HEK293 (cell line): ENCODE results near the gene ENO2.
A peak's percentile ranks its signal among the peaks of the same experiment; 100 is the strongest.

Source experiments
- CTCF ChIA-PET: fragments of 350-600 bp; formaldehyde crosslinking; extraction: SDS; loops from one replicate; lab custom pipeline; 2021; ENCODE audit warnings: antibody characterized with exemption; lab: Yijun Ruan, JAX
- POLR2A ChIA-PET: fragments of 300-600 bp; formaldehyde crosslinking; extraction: SDS; loops from one replicate; lab custom pipeline; 2020; ENCODE audit warnings: antibody characterized with exemption, inconsistent platforms; lab: Yijun Ruan, JAX
- H3K27ac ChIP-seq: fragments of 200-500 bp; sonication (Bioruptor generic); 2 replicates; pipeline ENCODE4 v1.5.1; 2014; ENCODE audit warnings: low read depth, low read length, control low read depth, inconsistent platforms; ENCODE audit errors: extremely low read depth
- H3K36me3 ChIP-seq, 2 experiments: fragments of 200-500 bp in 1 of 2; sonication (Bioruptor generic) in 1 of 2; 1 replicate in 1 of 2; 2 replicates in 1 of 2; pipeline ENCODE4 v1.5.1; 2014 to 2017; ENCODE audit warnings: inconsistent platforms in 2 of 2, low read length in 2 of 2; ENCODE audit not compliant: control insufficient read depth in 2 of 2, insufficient read depth in 1 of 2
- H3K4me1 ChIP-seq: fragments of 200-500 bp; sonication (Bioruptor generic); 2 replicates; pipeline ENCODE4 v1.5.1; 2014; ENCODE audit warnings: mild to moderate bottlenecking, low read length, inconsistent platforms; ENCODE audit not compliant: control insufficient read depth, insufficient read depth
- H3K4me3 ChIP-seq: 2 replicates; pipeline ENCODE4 v1.5.1; 2011; ENCODE audit warnings: low read depth, mild to moderate bottlenecking, control low read depth, low read length, moderate library complexity
- H3K9me3 ChIP-seq: fragments of 200-500 bp; sonication (Bioruptor generic); 2 replicates; pipeline ENCODE4 v1.5.1; 2014; ENCODE audit warnings: low read depth, low read length, inconsistent platforms; ENCODE audit not compliant: control insufficient read depth, insufficient read depth
- CTCF ChIP-seq: fragments of 450-650 bp; formaldehyde crosslinking; IDR thresholded peaks from 2 replicates; pipeline ENCODE4 v1.5.1; 2016; ENCODE audit warnings: missing biosample characterization, missing genetic modification characterization
- GFI1B ChIP-seq: fragments of 450-650 bp; formaldehyde crosslinking; IDR thresholded peaks from 2 replicates; pipeline ENCODE4 v1.5.1; 2016; ENCODE audit warnings: missing biosample characterization, missing genetic modification characterization
- GLIS1 ChIP-seq: fragments of 450-650 bp; formaldehyde crosslinking; IDR thresholded peaks from 2 replicates; pipeline ENCODE4 v1.5.1; 2016; ENCODE audit warnings: missing biosample characterization, missing genetic modification characterization
- HIC1 ChIP-seq: fragments of 450-650 bp; formaldehyde crosslinking; IDR thresholded peaks from 2 replicates; pipeline ENCODE4 v1.5.1; 2016; ENCODE audit warnings: missing biosample characterization, missing genetic modification characterization
- HOXA7 ChIP-seq: sonication (generic); formaldehyde crosslinking; IDR thresholded peaks from 2 replicates; pipeline ENCODE4 v1.8.1; 2022; ENCODE audit warnings: missing genetic modification reagents, borderline replicate concordance
- MZF1 ChIP-seq: fragments of 450-650 bp; formaldehyde crosslinking; IDR thresholded peaks from 2 replicates; pipeline ENCODE4 v1.5.1; 2017; ENCODE audit warnings: missing biosample characterization, missing genetic modification characterization, borderline replicate concordance
- PATZ1 ChIP-seq: fragments of 450-650 bp; formaldehyde crosslinking; IDR thresholded peaks from 2 replicates; pipeline ENCODE4 v1.5.1; 2016; ENCODE audit warnings: missing biosample characterization, missing genetic modification characterization
- PBX3 ChIP-seq: sonication (generic); formaldehyde crosslinking; IDR thresholded peaks from 2 replicates; pipeline ENCODE4 v1.8.1; 2022; ENCODE audit warnings: mild to moderate bottlenecking, moderate library complexity, missing genetic modification reagents
- RBAK ChIP-seq: fragments of 450-650 bp; formaldehyde crosslinking; IDR thresholded peaks from 2 replicates; pipeline ENCODE4 v1.5.1; 2016; ENCODE audit warnings: missing biosample characterization, missing genetic modification characterization
- SCRT1 ChIP-seq: fragments of 450-650 bp; formaldehyde crosslinking; IDR thresholded peaks from 2 replicates; pipeline ENCODE4 v1.5.1; 2016; ENCODE audit warnings: missing biosample characterization, missing genetic modification characterization, borderline replicate concordance
- SP2 ChIP-seq: fragments of 450-650 bp; formaldehyde crosslinking; IDR thresholded peaks from 2 replicates; pipeline ENCODE4 v1.5.1; 2016; ENCODE audit warnings: missing biosample characterization, missing genetic modification characterization
- SP7 ChIP-seq: fragments of 450-650 bp; formaldehyde crosslinking; IDR thresholded peaks from 2 replicates; pipeline ENCODE4 v1.5.1; 2016; ENCODE audit warnings: missing biosample characterization, missing genetic modification characterization
- ZBTB7A ChIP-seq: fragments of 450-650 bp; formaldehyde crosslinking; IDR thresholded peaks from 2 replicates; pipeline ENCODE4 v1.5.1; 2016; ENCODE audit warnings: low read depth, missing biosample characterization, missing genetic modification characterization
- ZFHX2 ChIP-seq: fragments of 450-650 bp; formaldehyde crosslinking; conservative IDR thresholded peaks from 2 replicates; pipeline ENCODE4 v1.5.1; 2016; ENCODE audit warnings: missing biosample characterization, missing genetic modification characterization
- ZNF169 ChIP-seq: fragments of 450-650 bp; formaldehyde crosslinking; IDR thresholded peaks from 2 replicates; pipeline ENCODE4 v1.5.1; 2016; ENCODE audit warnings: missing biosample characterization, missing genetic modification characterization
- ZNF26 ChIP-seq: fragments of 450-650 bp; formaldehyde crosslinking; IDR thresholded peaks from 2 replicates; pipeline ENCODE4 v1.5.1; 2016; ENCODE audit warnings: missing biosample characterization, missing genetic modification characterization
- ZNF433 ChIP-seq: fragments of 450-650 bp; formaldehyde crosslinking; IDR thresholded peaks from 2 replicates; pipeline ENCODE4 v1.5.1; 2016; ENCODE audit warnings: missing biosample characterization, missing genetic modification characterization, low read depth
- ZNF510 ChIP-seq: fragments of 450-650 bp; formaldehyde crosslinking; IDR thresholded peaks from 2 replicates; pipeline ENCODE4 v1.5.1; 2018; ENCODE audit warnings: mild to moderate bottlenecking, missing genetic modification characterization, missing biosample characterization; ENCODE audit not compliant: insufficient replicate concordance
- ZNF76 ChIP-seq: fragments of 450-650 bp; formaldehyde crosslinking; IDR thresholded peaks from 2 replicates; pipeline ENCODE4; 2016; ENCODE audit warnings: low read depth, missing biosample characterization, missing genetic modification characterization, borderline replicate concordance
- ZSCAN16 ChIP-seq: fragments of 450-650 bp; formaldehyde crosslinking; IDR thresholded peaks from 2 replicates; pipeline ENCODE4 v1.5.1; 2016; ENCODE audit warnings: missing biosample characterization, missing genetic modification characterization

Gene ENO2

GRCh38 chr12:6944381-6945186, 30.2 kb downstream of the ENO2 start (continued):
- TF ChIP-seq PATZ1, result peak; percentile 52
- peak; percentile 80 for TF ChIP-seq GLIS1 (tag by site-specific recombination)
- TF ChIP-seq ZNF510, result no peak
- no peak for TF ChIP-seq SCRT1 (tag by site-specific recombination)
- no peak; the same call in none of the 2 replicates for TF ChIP-seq ZNF76 (tag by site-specific recombination)
- peak; percentile 87 for TF ChIP-seq HIC1 (tag by site-specific recombination)
- no peak for TF ChIP-seq ZNF433
- peak; percentile 96 for TF ChIP-seq SP2 (tag by site-specific recombination)
- peak; percentile 45 for TF ChIP-seq ZFHX2
- 0 out of 2 replicates have a peak, but pooled peaks have one; percentile 9 for TF ChIP-seq ZSCAN16 (tag by site-specific recombination)
- TF ChIP-seq PBX3, result no peak
- no peak for TF ChIP-seq ZNF169 (tag by site-specific recombination)
- TF ChIP-seq SP7 (tag by site-specific recombination), result peak; percentile 76
- 0 out of 2 replicates have a peak, but pooled peaks have one; percentile 3 for TF ChIP-seq GFI1B (tag by site-specific recombination)
- no peak for TF ChIP-seq HOXA7 (CRISPR knock-in tag)
- TF ChIP-seq RBAK (tag by site-specific recombination), result no peak
- no peak for TF ChIP-seq ZNF26 (tag by site-specific recombination)
- no peak for TF ChIP-seq MZF1

GRCh38 chr12:6945613-6946012, 31.2 kb downstream of the ENO2 start:
- POLR2A ChIA-PET, result interaction anchor here (0.6 to 4.9 kb wide), 25 partner anchors 8 to 411 kb away, joined by 3 to 99 read pairs (median 5); partner anchors contain the start of genes C1RL, CDCA3, GAPDH and LPCAT3
- H3K27ac ChIP-seq, result peak overlapping the region; percentile 50

More at GRCh38 chr12:6945613-6946012, 31.2 kb downstream of the ENO2 start:
- no peak overlapping the region; the same call in 1 of the 2 replicates for H3K4me3 ChIP-seq
- H3K4me1 ChIP-seq, result peaks cover 14% of the 10 kb centered on the region
- H3K9me3 ChIP-seq, result no peaks in the 10 kb centered on the region
- H3K36me3 ChIP-seq, result peaks cover 0 to 22% of the 10 kb centered on the region in 2 experiments; a peak in 2 of 3 replicates
- CTCF ChIA-PET, result interaction anchor here (0.6 to 6.8 kb wide), 19 partner anchors 8 to 199 kb away, joined by 3 to 138 read pairs (median 7); partner anchors contain the start of genes C1R and SPSB2
- TF ChIP-seq ZNF169 (tag by site-specific recombination), result no peak
- TF ChIP-seq ZBTB7A (tag by site-specific recombination), result 0 out of 2 replicates have a peak, but pooled peaks have one; percentile 0
- peak; percentile 22; the same call in 1 of the 2 replicates for TF ChIP-seq CTCF (tag by site-specific recombination)
